Measurements from ENCODE around the gene IL10RB.

DNA sequence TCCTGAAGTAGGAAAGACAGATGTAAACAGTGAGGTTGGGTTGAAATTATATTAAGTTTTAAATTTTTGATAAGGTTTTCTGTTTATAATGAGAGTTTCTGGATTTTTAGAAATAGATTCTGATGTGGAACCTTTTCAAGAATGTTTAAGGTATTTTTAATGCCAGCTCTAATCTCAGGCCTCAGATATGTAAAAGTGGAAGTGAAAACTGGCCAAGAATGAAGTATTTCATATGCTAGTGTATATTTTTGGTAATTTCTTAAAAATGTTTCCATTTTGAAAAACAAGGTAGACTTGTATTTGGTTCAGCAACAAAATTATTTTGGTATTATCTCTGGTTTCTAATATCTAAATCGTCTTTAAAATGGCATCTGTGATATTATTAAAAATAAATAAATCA is 73.0 kb downstream of the IL10RB start:
- TF ChIP-seq, protein P1, sequence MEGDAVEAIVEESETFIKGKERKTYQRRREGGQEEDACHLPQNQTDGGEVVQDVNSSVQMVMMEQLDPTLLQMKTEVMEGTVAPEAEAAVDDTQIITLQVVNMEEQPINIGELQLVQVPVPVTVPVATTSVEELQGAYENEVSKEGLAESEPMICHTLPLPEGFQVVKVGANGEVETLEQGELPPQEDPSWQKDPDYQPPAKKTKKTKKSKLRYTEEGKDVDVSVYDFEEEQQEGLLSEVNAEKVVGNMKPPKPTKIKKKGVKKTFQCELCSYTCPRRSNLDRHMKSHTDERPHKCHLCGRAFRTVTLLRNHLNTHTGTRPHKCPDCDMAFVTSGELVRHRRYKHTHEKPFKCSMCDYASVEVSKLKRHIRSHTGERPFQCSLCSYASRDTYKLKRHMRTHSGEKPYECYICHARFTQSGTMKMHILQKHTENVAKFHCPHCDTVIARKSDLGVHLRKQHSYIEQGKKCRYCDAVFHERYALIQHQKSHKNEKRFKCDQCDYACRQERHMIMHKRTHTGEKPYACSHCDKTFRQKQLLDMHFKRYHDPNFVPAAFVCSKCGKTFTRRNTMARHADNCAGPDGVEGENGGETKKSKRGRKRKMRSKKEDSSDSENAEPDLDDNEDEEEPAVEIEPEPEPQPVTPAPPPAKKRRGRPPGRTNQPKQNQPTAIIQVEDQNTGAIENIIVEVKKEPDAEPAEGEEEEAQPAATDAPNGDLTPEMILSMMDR (IDR thresholded peaks at IDR 0.05): no peak
- no peak for TF ChIP-seq POLR2A (IDR thresholded peaks at IDR 0.05)
- TF ChIP-seq POLR2AphosphoS5 (IDR thresholded peaks at IDR 0.05; ENCODE audit: insufficient read depth in 1 of 2, low read depth in 1 of 2): no peak

Measured in vagina (tissue), 2 donors.